Kidney (tissue), 14 donors: ENCODE data around the gene PRSS27. TPM values are rescaled to one million over a fixed set of nuclear protein-coding genes. Genes with fewer than 3 reads are reported as not detected.

ENCODE experiments used
- DNase-seq, 5 donors: peaks; one replicate each; pipeline ENCODE4 v3.0.0-alpha.2; 2013 to 2020
- FAIRE-seq: peaks from 2 replicates; lab custom pipeline; 2012; peaks lifted over from hg19 to GRCh38; lab: Jason Lieb, UNC
- H3K27ac ChIP-seq, 2 donors: one replicate each; pipeline ENCODE4 v1.7.0; 2013; ENCODE audit warnings: low read depth in 2 of 2, low read length in 2 of 2, inconsistent platforms in 1 of 2
- H3K27me3 ChIP-seq: one replicate; pipeline ENCODE4 v1.7.1; 2013; ENCODE audit warnings: low read length, inconsistent platforms; ENCODE audit not compliant: control insufficient read depth, insufficient read depth
- H3K36me3 ChIP-seq, 3 donors: one replicate each; pipeline versions ENCODE4 v1.7.0 to v1.7.1; 2013; ENCODE audit warnings: low read length in 3 of 3, control low read depth in 1 of 3, inconsistent platforms in 1 of 3; ENCODE audit not compliant: insufficient read depth in 3 of 3, control insufficient read depth in 2 of 3
- H3K4me1 ChIP-seq, 3 donors: one replicate each; pipeline versions ENCODE4 v1.7.0 to v1.7.1; 2013; ENCODE audit warnings: low read length in 3 of 3, inconsistent platforms in 1 of 3, low read depth in 1 of 3; ENCODE audit not compliant: control insufficient read depth in 2 of 3, insufficient read depth in 2 of 3
- H3K4me3 ChIP-seq, 3 donors: one replicate each; pipeline versions ENCODE4 v1.7.0 to v1.8.1; 2013; ENCODE audit warnings: low read length in 3 of 3, control low read depth in 1 of 3, inconsistent platforms in 1 of 3
- H3K9ac ChIP-seq, 3 donors: one replicate each; pipeline versions ENCODE4 v1.7.0 to v1.7.1; 2013; ENCODE audit warnings: low read length in 3 of 3, control low read depth in 1 of 3, inconsistent platforms in 1 of 3
- H3K9me3 ChIP-seq, 3 donors: one replicate each; pipeline versions ENCODE4 v1.7.0 to v1.7.1; 2013; ENCODE audit warnings: low read length in 3 of 3, control low read depth in 1 of 3, inconsistent platforms in 1 of 3; ENCODE audit not compliant: control insufficient read depth in 2 of 3, insufficient read depth in 1 of 3
- CTCF ChIP-seq: IDR thresholded peaks from 3 replicates; pipeline ENCODE4 v1.5.1; 2012; ENCODE audit warnings: mild to moderate bottlenecking, moderate library complexity, borderline replicate concordance; ENCODE audit not compliant: insufficient read depth; ENCODE audit errors: extremely low read depth
- intact Hi-C: fragments of 100-400 bp; cut with DNase I; formaldehyde crosslinking; loops from one replicate; pipeline ENCODE4 v1.11.1; 2022
- polyA plus RNA-seq: library from polyadenylated mRNA; stranded (reverse); fragments of 350-450 nt; fragmentation: Illumina TruSeq; extraction: RNeasy Lipid Tissue Mini Kit (QIAGEN cat#74804); gene quantifications from one replicate; pipeline ENCODE4 v1.2.3, GENCODE V29; 2014; ENCODE audit warnings: low read depth, low replicate concordance; ENCODE audit not compliant: insufficient read depth
- total RNA-seq: library from RNA; stranded (reverse); fragmentation: NEBNext Ultra II Directional; extraction: Animal tissue kit (Norgen Biotek cat#: 25700); gene quantifications from one replicate; pipeline ENCODE4 v1.2.1, GENCODE V29; 2021
- donor health status: control.
- donor health status: control.
- donor health status: control.
- donor health status: control.
- donor health status: control.
- donor health status: DM: yes; HTN: yes; CAD: no.
- donor health status: Normal renal cell carcinoma (clear cell type).

The PRSS27 gene
- total and polyA plus RNA-seq, 2 donors from 2014 or later: 0.41 to 2.1 TPM

GRCh38 chr16:2742323-2743006 is 22.4 kb upstream of the PRSS27 start:
- no peaks in the 10 kb centered on the region for H3K9me3 ChIP-seq
- H3K9ac ChIP-seq: no peak overlapping the region
- TF ChIP-seq CTCF: no peak
- H3K27me3 ChIP-seq: no peaks in the 10 kb centered on the region
- intact Hi-C loops: no loop called here
- no peaks in the 10 kb centered on the region for H3K4me1 ChIP-seq
- H3K27ac ChIP-seq: no peak overlapping the region
- no peak overlapping the region for H3K4me3 ChIP-seq
- FAIRE-seq (no peak), DNase-seq (peak in 1 of 5 donors; percentile 59)
- no peaks in the 10 kb centered on the region for H3K36me3 ChIP-seq

- Histone ChIP-seq H3K27me3 (no peaks in the 10 kb centered on the region), H3K36me3 (no peaks in the 10 kb centered on the region), H3K4me1 (no peaks in the 10 kb centered on the region), H3K9ac (no peak overlapping the region), H3K4me3 (no peak overlapping the region), H3K9me3 (no peaks in the 10 kb centered on the region), H3K27ac (no peak overlapping the region)
- DNase-seq (peak in 1 of 5 donors; percentile 39), FAIRE-seq (no peak)
- intact Hi-C loops: no loop called here
- no peak for TF ChIP-seq CTCF
Measured at GRCh38 chr16:2741168-2741567, 21.1 kb upstream of the PRSS27 start.

DNA sequence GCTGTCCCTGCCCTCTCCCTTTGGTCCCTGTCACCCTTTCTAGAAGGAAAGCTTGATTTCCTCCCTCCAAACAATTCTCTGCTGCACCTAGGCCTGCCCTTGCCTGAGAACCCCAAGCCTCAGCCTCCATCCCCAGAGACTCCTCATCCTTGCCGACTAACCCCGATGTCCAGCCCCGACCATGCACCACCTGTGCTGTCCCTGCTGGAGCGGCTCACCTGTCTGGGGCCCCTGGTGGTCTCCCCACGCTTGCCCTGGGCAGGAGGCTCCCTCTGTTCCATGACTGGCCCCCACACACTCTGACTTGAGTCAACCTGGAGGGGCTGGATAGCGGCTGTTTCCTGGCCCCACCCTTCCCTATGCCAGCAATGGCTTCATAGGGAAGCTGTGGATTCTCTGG is 20.5 kb upstream of the PRSS27 start:
- H3K4me1 ChIP-seq: no peaks in the 10 kb centered on the region
- no peak overlapping the region for H3K4me3 ChIP-seq
- DNase-seq (peak in 1 of 5 donors; percentile 35), FAIRE-seq (no peak)
- TF ChIP-seq CTCF: no peak
- H3K9me3 ChIP-seq: no peaks in the 10 kb centered on the region
- H3K27ac ChIP-seq: no peak overlapping the region
- no peaks in the 10 kb centered on the region for H3K36me3 ChIP-seq
- H3K27me3 ChIP-seq: no peaks in the 10 kb centered on the region
- intact Hi-C loops: no loop called here
- no peak overlapping the region for H3K9ac ChIP-seq
